ENCODE data around the gene FNBP1L.

GRCh38 chr1:93416183-93416582 lies 31.7 kb upstream of the FNBP1L start:
- TF ChIP-seq CTCF (IDR thresholded peaks at IDR 0.05) (no peak), POLR2A (IDR thresholded peaks at IDR 0.05) (no peak)

All from right lobe of liver (tissue), 4 donors.